ENCODE results near the gene INHBB.
"Not testable (repeated sequence)": the region's sequence is repeated elsewhere in the genome, so short reads cannot be mapped to it uniquely, and the experiment has no call there.

Gene INHBB

GRCh38 chr2:120320318-120320851 lies 25.6 kb upstream of the INHBB start:
- CTCF ChIA-PET = interaction anchor here (1.5 kb wide), 1 partner anchor 360 kb away, joined by 3 read pairs; no protein-coding TSS in a partner anchor
- H3K36me3 Mint-ChIP-seq = no peaks in the 10 kb centered on the region
- no peak overlapping the region for H3K4me3 Mint-ChIP-seq

DNA sequence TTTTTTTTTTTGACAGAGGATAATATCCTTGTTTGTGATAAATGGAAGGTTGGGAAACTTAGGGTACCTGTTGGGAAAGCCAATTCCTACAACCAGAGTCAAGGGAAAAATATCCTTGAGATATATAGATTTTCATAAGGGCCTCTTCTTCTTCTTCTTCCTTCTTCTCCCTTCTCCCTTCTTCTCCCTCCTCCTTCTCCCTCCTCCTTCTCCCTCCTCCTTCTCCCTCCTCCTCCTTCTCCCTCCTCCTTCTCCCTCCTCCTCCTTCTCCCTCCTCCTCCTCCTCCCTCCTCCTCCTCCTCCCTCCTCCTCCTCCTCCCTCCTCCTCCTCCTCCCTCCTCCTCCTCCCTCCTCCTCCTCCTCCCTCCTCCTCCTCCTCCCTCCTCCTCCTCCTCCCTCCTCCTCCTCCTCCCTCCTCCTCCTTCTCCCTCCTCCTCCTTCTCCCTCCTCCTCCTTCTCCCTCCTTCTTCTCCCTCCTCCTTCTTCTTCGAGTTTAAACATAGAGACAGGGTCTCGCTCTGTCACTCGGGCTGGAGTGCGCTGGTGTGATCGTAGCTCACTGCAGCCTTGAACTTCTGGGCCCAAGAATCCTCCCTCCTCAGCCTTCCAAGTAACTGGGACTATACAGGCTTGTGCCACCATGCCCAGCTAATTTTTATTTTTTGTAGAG lies 24.9 kb upstream of the INHBB start:
- not testable (repeated sequence) for H3K36me3 Mint-ChIP-seq, H3K4me1 Mint-ChIP-seq, DNase-seq, H3K27ac Mint-ChIP-seq, H3K4me3 Mint-ChIP-seq, H3K9me3 Mint-ChIP-seq
- H3K27me3 Mint-ChIP-seq = peaks cover 70% of the 10 kb centered on the region
- CTCF ChIA-PET = interaction anchor here (1.5 kb wide), 1 partner anchor 360 kb away, joined by 3 read pairs; no protein-coding TSS in a partner anchor

More at GRCh38 chr2:120320318-120320851, 25.6 kb upstream of the INHBB start:
- Mint-ChIP-seq H3K9me3 (no peaks in the 10 kb centered on the region), H3K4me1 (peaks cover 13% of the 10 kb centered on the region), H3K27me3 (peaks cover 65% of the 10 kb centered on the region), H3K27ac (no peak overlapping the region)
- no peak for DNase-seq

- no peak overlapping the region for H3K27ac Mint-ChIP-seq
- peaks cover 8% of the 10 kb centered on the region for H3K4me1 Mint-ChIP-seq
- CTCF ChIA-PET = no interaction called here
- peaks cover 67% of the 10 kb centered on the region for H3K27me3 Mint-ChIP-seq
- no peak for DNase-seq
- no peaks in the 10 kb centered on the region for H3K9me3 Mint-ChIP-seq
- no peak overlapping the region for H3K4me3 Mint-ChIP-seq
- H3K36me3 Mint-ChIP-seq = no peaks in the 10 kb centered on the region
These were observed 24.1 kb upstream of the INHBB start for GRCh38 chr2:120321721-120322284.

GRCh38 chr2:120322329-120322728 lies 23.6 kb upstream of the INHBB start:
- no peak overlapping the region for H3K27ac Mint-ChIP-seq
- no peak for DNase-seq

DNA sequence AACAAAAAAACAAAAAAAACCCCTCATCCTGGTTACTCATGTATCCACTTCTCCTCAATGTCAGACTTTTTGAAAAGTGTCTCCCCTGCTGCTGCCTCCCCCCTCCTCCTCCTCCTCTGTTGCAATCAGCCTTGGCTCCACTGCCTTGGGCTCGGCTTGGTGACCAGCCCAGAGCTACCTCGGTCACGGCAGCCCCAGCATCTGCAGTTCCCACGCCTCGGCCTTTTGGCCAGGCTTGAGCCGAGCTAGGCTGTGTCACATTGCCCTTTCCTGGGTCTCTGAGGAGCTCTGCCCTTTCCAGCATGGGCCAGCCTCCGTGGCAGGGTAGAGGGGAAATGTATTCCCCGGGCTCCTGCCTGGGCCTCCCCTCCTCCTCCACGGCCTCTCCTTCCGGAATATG lies 22.7 kb upstream of the INHBB start:
- Mint-ChIP-seq H3K27me3 (peaks cover 73% of the 10 kb centered on the region), H3K4me3 (no peak overlapping the region), H3K36me3 (no peaks in the 10 kb centered on the region), H3K9me3 (no peaks in the 10 kb centered on the region), H3K27ac (no peak overlapping the region), H3K4me1 (peaks cover 5% of the 10 kb centered on the region)
- no peak for DNase-seq
- CTCF ChIA-PET = interaction anchor here (1.2 kb wide), 1 partner anchor 146 kb away, joined by 3 read pairs; no protein-coding TSS in a partner anchor

More at GRCh38 chr2:120322329-120322728, 23.6 kb upstream of the INHBB start:
- Mint-ChIP-seq H3K4me3 (no peak overlapping the region), H3K9me3 (no peaks in the 10 kb centered on the region), H3K4me1 (peaks cover 5% of the 10 kb centered on the region), H3K27me3 (peaks cover 71% of the 10 kb centered on the region), H3K36me3 (no peaks in the 10 kb centered on the region)
- CTCF ChIA-PET = no interaction called here

- no peak for DNase-seq
- Mint-ChIP-seq H3K4me1 (peaks cover 5% of the 10 kb centered on the region), H3K27me3 (peaks cover 73% of the 10 kb centered on the region), H3K9me3 (no peaks in the 10 kb centered on the region), H3K36me3 (no peaks in the 10 kb centered on the region), H3K27ac (no peak overlapping the region), H3K4me3 (no peak overlapping the region)
- CTCF ChIA-PET = interaction anchor here (0.9 to 1.2 kb wide), 2 partner anchors 147 to 619 kb away, joined by 3 read pairs; no protein-coding TSS in a partner anchor
These were observed 22.0 kb upstream of the INHBB start for GRCh38 chr2:120323807-120324399.

GRCh38 chr2:120324933-120325332 lies 21.0 kb upstream of the INHBB start:
- Mint-ChIP-seq H3K36me3 (no peaks in the 10 kb centered on the region), H3K9me3 (no peaks in the 10 kb centered on the region), H3K4me3 (no peak overlapping the region), H3K4me1 (peaks cover 5% of the 10 kb centered on the region), H3K27me3 (peaks cover 77% of the 10 kb centered on the region), H3K27ac (no peak overlapping the region)
- no peak for DNase-seq
- CTCF ChIA-PET = no interaction called here

DNA sequence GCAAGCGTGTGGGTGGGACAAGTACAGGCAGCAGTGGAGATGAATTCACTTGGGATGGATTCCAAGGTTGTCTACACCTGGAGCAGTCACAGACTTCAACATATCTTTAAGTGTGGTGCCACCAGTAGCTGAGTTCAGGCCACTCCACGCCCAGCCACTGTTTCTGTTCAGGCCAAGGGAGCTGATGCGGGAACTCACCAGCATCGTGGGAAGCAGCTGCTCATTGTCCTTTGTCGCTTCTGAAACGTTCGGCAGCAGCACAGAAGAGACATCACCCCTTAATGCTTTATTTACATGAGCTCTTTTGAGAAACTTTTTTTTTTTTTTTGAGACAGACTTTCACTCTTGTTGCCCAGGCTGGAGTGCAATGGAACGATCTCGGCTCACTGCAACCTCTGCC lies 19.9 kb upstream of the INHBB start:
- CTCF ChIA-PET = interaction anchor here (0.7 kb wide), 2 partner anchors 14 to 688 kb away, joined by 3 to 4 read pairs; no protein-coding TSS in a partner anchor
- Mint-ChIP-seq H3K27ac (no peak overlapping the region), H3K36me3 (no peaks in the 10 kb centered on the region), H3K27me3 (peaks cover 79% of the 10 kb centered on the region), H3K9me3 (no peaks in the 10 kb centered on the region), H3K4me3 (no peak overlapping the region), H3K4me1 (peaks cover 5% of the 10 kb centered on the region)
- no peak for DNase-seq

DNA sequence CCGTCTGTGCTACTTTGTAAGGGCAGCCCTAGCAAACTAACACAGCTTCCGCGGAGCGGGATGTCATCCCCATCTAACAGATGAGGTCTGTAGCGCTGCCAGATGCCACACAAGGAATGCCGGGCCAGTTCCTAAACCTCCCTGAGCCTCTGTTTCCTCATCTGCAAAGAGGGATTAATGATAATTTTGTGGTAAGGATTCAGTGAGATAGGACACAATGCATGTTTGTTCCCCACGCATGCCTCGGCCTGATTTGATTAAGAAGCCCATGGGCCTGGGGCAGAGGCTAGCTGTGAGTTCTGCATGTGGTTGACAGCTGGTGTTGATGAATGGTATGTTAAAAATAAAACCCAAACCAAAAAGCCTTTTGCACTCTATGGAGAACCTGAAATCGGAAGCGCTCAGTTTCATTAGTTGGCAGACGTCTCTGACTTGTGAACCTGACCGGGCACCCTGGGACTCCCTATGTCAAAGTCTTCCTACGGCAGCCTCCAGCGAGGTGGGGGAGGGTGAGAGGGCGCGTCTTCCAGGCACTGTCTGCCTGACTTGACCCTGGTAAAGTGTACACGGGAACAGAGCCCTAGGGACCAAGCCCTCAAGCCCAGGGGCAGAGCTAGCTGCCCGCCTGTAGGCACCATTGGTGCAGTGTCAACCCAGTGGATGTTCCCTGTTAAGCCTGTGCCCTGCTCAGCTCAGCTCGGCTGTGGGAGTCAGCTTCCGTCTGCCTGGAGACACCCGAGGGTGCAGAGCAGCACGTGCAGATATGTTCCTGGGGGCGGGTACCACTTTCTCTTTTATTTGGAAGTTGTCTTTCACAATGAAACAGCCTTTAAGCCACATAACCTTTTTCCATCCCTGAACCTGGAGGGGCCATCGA lies 14.8 kb upstream of the INHBB start:
- H3K9me3 Mint-ChIP-seq = peaks cover 1% of the 10 kb centered on the region
- H3K27ac Mint-ChIP-seq = no peak overlapping the region
- H3K4me1 Mint-ChIP-seq = no peaks in the 10 kb centered on the region
- DNase-seq = no peak
- H3K4me3 Mint-ChIP-seq = no peak overlapping the region
- CTCF ChIA-PET = interaction anchor here (1.1 to 1.4 kb wide), 3 partner anchors 13 to 156 kb away, joined by 3 to 5 read pairs (median 3); no protein-coding TSS in a partner anchor
- H3K36me3 Mint-ChIP-seq = no peaks in the 10 kb centered on the region
- H3K27me3 Mint-ChIP-seq = peaks cover 80% of the 10 kb centered on the region

- H3K27me3 Mint-ChIP-seq = peaks cover 82% of the 10 kb centered on the region
- CTCF ChIA-PET = interaction anchor here (1.1 to 1.3 kb wide), 4 partner anchors 12 to 351 kb away, joined by 3 to 5 read pairs (median 3); no protein-coding TSS in a partner anchor
- no peaks in the 10 kb centered on the region for H3K4me1 Mint-ChIP-seq
- DNase-seq = no peak
- no peak overlapping the region for H3K4me3 Mint-ChIP-seq
- no peak overlapping the region for H3K27ac Mint-ChIP-seq
- peaks cover 1% of the 10 kb centered on the region for H3K9me3 Mint-ChIP-seq
- no peaks in the 10 kb centered on the region for H3K36me3 Mint-ChIP-seq
These were observed 14.0 kb upstream of the INHBB start for GRCh38 chr2:120331903-120332302.

DNA sequence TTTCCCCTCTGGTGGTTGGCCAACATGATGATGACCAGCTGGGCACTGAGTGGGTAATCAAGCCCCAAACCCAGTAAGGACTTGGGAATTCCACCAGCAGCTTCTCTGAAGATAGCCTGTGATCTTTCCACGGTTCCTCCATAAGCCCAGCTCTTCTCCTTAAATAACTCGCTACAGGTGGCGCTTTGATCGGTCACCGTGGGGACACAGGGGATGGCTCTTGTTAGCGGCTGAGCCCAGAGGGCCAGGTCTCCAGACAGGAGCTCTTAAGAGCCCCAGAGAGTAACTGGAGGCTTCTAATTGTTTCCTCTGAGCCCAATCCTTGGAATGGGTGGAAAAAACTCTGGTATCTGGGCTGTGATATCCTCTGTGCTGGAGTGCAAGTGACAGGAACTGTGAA lies 13.6 kb upstream of the INHBB start:
- H3K36me3 Mint-ChIP-seq = no peaks in the 10 kb centered on the region
- DNase-seq = no peak
- CTCF ChIA-PET = interaction anchor here (1.1 to 1.3 kb wide), 4 partner anchors 11 to 351 kb away, joined by 3 to 5 read pairs (median 3); no protein-coding TSS in a partner anchor
- peaks cover 82% of the 10 kb centered on the region for H3K27me3 Mint-ChIP-seq
- no peak overlapping the region for H3K27ac Mint-ChIP-seq
- H3K4me1 Mint-ChIP-seq = no peaks in the 10 kb centered on the region
- no peak overlapping the region for H3K4me3 Mint-ChIP-seq
- H3K9me3 Mint-ChIP-seq = peaks cover 1% of the 10 kb centered on the region

- DNase-seq = no peak
- Mint-ChIP-seq H3K4me1 (no peaks in the 10 kb centered on the region), H3K27me3 (peaks cover 84% of the 10 kb centered on the region), H3K4me3 (no peak overlapping the region), H3K9me3 (peaks cover 1% of the 10 kb centered on the region), H3K27ac (no peak overlapping the region), H3K36me3 (no peaks in the 10 kb centered on the region)
- CTCF ChIA-PET = interaction anchor here (0.8 to 1.3 kb wide), 2 partner anchors 9 to 22 kb away, joined by 3 to 5 read pairs; no protein-coding TSS in a partner anchor
These were observed 11.9 kb upstream of the INHBB start for GRCh38 chr2:120334068-120334467.

DNA sequence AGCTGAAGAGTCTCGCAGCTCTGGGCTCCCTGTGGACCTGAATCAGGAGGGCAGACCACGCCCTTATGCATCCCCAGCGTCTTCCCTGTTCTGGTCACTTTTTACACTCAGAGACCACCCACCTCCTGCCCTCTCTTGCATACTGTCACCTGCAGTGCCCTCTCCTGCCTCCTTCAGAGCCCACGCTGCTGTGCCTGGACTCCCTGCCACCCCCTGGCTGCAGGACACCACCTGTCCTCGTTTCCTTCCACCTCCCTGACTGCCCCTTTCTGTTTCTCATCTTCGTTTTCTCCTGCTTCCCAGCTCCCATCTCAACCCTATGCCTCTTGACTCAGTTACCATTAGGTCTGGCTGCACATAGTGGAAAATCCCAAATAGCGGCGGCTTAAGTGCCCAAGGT lies 9.2 kb upstream of the INHBB start:
- H3K27me3 Mint-ChIP-seq = peaks cover 84% of the 10 kb centered on the region
- H3K4me3 Mint-ChIP-seq = no peak overlapping the region
- no peaks in the 10 kb centered on the region for H3K36me3 Mint-ChIP-seq
- no peak overlapping the region for H3K27ac Mint-ChIP-seq
- CTCF ChIA-PET = no interaction called here
- peaks cover 1% of the 10 kb centered on the region for H3K9me3 Mint-ChIP-seq
- DNase-seq = no peak
- no peaks in the 10 kb centered on the region for H3K4me1 Mint-ChIP-seq

All from activated naive CD4-positive, alpha-beta T cell treated with anti-CD3 and anti-CD28 coated beads, Interleukin-2, amount 10 ng/mL, durations not matched to agents 7 days and 5 days (primary cell).